HG02759 (cell line): Measurements from ENCODE around the gene TAF1B.

Experiments
- ATAC-seq: cut with Tn5 transposase; IDR thresholded peaks from one replicate; pipeline ENCODE4 v1.9.1; 2021; ENCODE audit warnings: mild to moderate bottlenecking, moderate library complexity; ENCODE audit not compliant: unreplicated experiment

The TAF1B gene

DNA sequence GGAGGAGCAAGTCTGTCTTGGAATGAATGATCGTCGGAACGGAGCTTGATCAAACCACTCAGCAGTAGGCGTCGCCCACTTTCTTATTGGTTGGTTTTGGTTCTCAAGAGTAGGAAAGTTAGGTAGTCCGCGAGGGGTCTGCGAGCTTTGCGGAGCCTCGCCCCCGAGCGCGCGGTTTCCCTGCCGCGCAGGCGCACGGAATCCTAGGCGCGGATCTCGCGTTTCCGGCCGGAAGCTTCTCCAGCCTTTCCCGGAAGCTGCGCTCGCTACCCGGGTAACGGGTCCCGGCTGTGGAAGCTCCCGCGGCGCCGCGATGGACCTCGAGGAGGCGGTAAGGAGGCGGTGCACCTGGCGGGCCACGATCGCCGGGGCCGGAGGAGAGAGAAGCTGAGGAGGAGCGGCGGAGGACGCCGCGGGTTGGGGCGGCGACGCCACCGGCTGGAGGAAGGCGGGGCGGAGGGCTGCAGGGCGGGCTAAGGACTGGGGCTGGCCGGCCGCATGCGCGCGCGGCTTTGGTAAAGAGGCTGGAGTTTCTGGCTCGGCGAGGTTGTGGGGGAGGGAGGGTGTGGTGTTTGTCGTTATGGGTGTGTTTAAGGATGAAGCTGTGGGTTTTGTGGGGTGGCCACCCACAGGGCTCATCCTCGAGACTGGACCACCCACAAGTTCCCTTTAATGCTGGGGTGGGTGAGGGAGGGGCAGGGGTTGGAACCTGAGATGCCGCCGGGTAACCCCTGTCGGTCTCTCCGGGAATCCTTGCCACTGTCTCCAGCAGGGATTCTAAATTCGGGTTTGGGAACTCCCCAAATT, at the start of gene TAF1B:
Gene TAF1B, plus strand, starts transcription at position 246 of the 807 bp plus-strand sequence. Its CDS starts 68 bp downstream, at position 314.
- ATAC-seq = peak; percentile 87

DNA sequence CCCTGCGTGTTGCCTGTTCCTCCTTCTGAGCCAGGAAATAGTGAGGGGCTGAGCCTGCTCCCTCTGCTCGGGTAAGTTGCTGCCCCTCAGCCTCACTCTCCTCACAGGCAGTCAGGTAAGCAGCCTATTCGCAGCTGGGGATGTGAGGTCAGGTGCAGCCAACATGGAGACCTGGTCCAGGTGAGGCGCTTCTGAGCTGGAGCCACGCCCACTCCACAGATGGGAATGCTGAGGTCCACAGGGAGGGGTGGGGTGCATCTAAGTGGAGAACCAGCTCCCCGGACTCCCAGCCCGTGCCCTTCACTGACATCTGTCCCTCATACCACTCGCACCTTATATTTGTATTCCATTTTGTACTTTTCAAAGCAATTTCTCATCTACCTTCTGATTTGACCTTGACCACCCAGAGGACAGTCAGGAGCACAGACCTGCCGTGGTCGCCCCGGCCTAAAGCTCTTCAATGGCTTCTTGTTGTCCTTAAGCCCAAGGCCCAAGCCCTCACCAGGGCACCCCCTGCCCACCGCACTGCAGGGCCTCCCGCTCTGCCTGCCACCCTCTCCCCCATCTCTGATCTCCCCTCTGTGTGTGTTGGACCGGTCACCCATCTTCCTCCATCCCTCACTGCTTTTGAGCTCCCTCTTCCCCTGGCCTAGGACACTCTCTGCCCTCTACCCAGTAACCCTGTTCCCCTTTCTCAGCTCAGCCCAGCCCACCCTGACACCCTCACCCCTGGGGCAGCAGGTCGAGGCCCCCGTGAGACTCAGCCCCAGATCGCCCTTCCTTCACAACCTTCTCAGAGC, 49.2 kb upstream of the TAF1B start:
- no peak for ATAC-seq

DNA sequence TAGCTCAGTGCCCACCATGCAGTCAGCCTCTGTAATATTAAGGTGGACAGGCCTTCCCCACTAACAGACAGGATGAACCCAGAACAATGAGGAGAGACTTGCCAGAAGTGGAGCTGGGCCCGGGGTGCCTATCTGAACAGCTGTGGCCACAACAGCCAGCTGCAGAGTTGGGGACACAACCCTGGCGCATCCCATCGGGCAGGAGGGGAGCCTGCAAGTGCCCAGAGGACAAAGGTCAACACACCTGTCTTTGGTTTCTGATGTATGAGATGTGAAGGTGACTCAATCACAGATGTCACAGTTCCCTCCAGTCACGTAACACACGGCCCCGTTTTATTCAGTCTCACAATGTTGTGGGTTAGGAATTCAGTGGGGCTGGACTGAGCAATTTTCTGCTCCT, 48.2 kb upstream of the TAF1B start:
- ATAC-seq = no peak

DNA sequence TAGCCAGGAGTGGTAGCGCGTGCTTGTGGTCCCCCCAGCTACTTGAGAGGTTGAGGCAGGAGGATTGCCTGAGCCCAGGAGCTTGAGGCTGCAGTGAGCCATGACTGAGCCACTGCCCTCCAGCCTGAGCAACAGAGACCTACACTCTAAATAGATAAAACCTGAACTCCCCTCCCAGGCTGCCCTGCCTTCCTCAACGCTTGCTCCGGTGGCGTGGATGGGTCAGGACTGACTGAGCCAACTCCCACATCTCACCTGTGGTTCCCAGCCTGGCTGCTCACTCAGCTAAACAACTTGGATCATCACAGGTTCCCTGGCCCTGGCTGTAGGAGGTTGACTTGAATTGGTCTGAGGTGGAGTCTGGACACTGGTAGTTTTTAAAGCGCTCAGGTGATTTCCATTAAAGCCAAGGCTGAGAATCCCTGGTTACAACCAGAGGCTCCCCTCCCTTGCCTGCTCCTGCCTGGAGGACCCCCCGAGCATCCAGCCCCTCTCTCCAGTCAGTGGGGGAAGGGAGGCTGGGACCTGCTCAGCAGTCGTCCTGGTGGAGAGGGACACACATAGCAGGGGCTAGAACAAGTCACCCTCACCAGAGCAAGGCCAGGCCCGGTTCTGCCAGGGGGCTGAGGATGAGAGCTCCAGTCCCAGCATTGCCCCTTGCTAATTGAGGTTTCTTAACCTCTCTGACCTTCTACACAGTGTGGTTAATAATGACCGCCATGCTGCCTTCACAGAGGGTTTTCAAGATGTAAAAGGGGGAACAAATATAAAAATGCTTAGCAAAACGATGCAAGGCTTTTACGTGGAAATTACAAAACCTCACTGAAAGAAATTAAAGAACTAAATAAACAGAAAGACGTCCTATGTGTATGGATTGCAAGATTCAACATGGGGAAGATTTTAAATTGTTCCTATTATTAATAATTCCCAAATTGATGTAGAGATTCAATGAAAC, 46.9 kb upstream of the TAF1B start:
- no peak for ATAC-seq

- ATAC-seq = no peak
These were observed 46.2 kb upstream of the TAF1B start for GRCh38 chr2:9797086-9797485.

- no peak for ATAC-seq
These were observed 45.4 kb upstream of the TAF1B start for GRCh38 chr2:9797681-9798556.

DNA sequence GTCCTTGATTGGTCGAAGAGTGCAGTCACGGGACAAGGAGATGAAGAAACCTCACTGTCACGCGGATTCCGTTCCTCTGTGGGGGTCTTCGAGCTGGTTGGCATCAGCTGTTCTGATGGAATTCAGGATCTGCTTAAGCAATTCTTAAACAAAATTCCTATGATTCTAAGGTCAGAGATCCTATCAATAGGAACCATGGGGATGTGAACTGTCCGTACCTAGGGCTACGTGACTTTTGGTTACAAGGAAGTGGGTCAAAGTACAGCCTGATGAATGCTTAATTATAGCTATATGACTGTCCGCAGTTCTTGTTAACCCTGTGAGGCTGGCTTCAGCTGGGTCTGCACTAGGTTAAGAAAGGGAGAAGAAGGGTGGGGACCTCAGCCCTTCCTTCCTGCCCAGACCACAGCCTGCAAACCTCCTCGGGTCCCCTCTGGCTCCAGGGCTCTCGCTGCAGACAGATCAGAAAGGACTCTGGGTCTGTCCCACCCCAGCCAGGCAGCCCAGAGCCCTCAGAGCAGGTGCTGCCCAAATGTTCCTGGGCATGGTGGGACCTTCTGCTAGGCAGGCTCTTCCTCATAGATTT, 44.2 kb upstream of the TAF1B start:
- peak; percentile 25 for ATAC-seq

- ATAC-seq = peak; percentile 88
These were observed 43.3 kb upstream of the TAF1B start for GRCh38 chr2:9799729-9800632.

DNA sequence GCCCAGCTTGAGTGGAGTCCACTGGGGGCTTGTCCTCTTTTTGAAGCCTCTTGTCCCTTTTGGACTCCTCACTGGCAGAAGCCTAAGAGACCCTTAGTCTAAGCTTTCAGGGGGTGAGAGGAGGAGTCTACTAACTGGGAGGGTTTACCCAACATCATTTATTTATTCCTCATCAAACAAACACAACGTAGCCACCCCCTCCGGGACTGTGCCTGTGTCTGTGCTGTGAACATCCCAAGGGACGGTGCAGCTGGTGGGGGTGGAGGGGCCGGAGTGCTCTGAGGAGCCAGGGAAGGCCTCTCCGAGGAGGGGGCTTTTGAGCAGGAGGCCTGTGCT, 42.7 kb upstream of the TAF1B start:
- ATAC-seq = no peak

- no peak for ATAC-seq
These were observed 42.1 kb upstream of the TAF1B start for GRCh38 chr2:9800975-9801726.

- ATAC-seq = no peak
These were observed 40.7 kb upstream of the TAF1B start for GRCh38 chr2:9802576-9802993.

- no peak for ATAC-seq
These were observed 40.1 kb upstream of the TAF1B start for GRCh38 chr2:9803023-9803805.

DNA sequence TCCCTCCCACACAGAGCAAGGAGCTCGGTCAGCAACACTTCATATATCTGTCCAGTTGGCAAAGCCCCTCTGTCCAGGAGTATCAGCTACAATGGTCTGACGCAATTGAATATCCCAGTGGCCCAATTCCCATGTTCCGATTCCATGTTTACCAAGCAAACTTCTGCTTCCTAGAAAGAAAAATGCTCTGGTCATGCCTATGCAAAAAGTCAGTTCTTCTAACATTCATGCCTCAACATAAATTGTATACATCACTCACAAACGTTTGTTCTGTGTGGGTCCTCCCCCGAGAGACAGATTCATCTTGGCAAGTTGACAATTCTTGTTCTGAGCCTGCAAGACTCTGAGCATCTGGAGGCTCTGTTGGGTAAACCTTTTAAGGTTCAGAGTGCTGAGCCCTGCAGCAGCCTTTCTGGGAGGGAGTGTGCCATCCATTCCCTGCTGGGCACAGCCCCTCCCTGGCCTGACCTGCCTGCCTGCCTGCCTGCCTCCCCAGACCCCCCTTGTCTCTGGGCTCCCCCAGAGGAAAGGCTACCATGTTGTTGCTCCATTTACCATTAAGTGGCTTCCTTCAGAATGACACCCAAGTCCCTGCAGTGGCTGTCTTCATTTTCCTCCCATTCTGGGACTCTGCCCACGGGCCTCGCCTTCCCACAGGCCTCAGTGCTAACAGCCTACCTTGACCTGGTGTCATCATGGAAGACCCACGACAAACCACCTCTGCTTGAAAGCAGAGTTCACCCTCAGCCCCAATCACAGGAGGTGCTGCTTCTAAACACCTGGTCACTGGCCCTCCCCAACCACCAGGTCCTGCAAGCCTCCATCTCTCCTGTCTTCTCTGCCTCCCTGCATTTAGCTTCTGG, 37.6 kb upstream of the TAF1B start:
- ATAC-seq = no peak

- ATAC-seq = no peak
These were observed 37.0 kb upstream of the TAF1B start for GRCh38 chr2:9806298-9806610.

DNA sequence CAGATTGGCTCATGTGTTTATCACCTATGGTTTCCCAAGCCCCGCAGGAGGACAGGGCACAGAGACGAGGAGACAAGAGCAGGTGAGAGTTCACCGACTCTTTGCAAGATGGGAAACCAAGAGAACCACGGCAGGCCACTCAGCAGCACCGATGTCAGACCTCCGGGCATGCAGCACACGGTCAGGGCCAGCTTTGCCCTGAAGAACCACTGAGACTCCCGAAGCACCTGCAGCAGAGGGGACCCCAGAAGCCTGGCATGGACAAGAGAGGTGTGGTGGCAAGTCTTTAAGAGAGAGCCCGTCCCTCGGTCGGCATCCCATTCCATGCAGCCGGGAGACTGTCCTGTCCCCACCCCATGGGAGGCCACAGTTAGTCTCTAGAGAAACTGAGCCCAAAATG, 36.6 kb upstream of the TAF1B start:
- no peak for ATAC-seq

DNA sequence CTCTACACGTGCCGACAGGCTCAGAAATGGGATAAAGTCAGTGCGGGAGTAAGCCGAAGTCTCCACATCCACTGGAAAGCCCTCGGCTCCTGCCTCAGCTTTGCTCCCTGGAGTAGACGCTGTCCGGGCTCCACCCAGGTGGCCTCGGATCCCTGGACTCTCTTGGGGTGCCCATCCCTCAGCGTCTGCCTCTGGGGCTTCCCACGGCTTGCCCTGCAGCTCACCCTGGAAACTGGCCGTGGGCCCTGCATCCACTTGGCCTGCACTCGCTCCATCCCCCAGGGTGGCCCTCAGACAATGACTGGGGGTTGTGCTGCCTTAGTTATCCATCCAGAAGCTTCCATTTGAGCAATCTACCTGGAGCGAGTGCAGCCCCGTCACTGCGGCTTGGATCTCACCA, 36.2 kb upstream of the TAF1B start:
- ATAC-seq = no peak
